GM12865 (cell line): Measurements from ENCODE around the gene BDKRB1.

Source experiments
- DNase-seq: peaks from one replicate; pipeline ENCODE4 v3.0.0; 2010; ENCODE audit warnings: low read depth
- H3K4me3 ChIP-seq: 2 replicates; pipeline ENCODE4 v1.5.1; 2011; ENCODE audit warnings: mild to moderate bottlenecking, low read depth, low read length, control low read depth
- CTCF ChIP-seq: IDR thresholded peaks from 2 replicates; pipeline ENCODE4 v1.5.1; 2011; ENCODE audit warnings: low read length, control low read depth, low read depth, inconsistent platforms; ENCODE audit not compliant: insufficient read depth; ENCODE audit errors: missing control alignments

The BDKRB1 gene

GRCh38 chr14:96268431-96269358, 12.7 kb downstream of the BDKRB1 start:
- DNase-seq = no peak

GRCh38 chr14:96269359-96269710, 13.3 kb downstream of the BDKRB1 start:
- H3K4me3 ChIP-seq = no peak overlapping the region
- TF ChIP-seq CTCF = no peak
- no peak for DNase-seq

More at GRCh38 chr14:96268431-96269358, 12.7 kb downstream of the BDKRB1 start:
- H3K4me3 ChIP-seq = no peak overlapping the region
- TF ChIP-seq CTCF = no peak

GRCh38 chr14:96270565-96271420, 14.8 kb downstream of the BDKRB1 start:
- no peak for TF ChIP-seq CTCF

GRCh38 chr14:96271421-96271762, 15.4 kb downstream of the BDKRB1 start:
- no peak overlapping the region for H3K4me3 ChIP-seq
- DNase-seq = no peak
- TF ChIP-seq CTCF = no peak

More at GRCh38 chr14:96270565-96271420, 14.8 kb downstream of the BDKRB1 start:
- no peak for DNase-seq
- no peak overlapping the region for H3K4me3 ChIP-seq

GRCh38 chr14:96272777-96273473, 16.9 kb downstream of the BDKRB1 start:
- TF ChIP-seq CTCF = no peak
- DNase-seq = no peak
- no peak overlapping the region for H3K4me3 ChIP-seq

- TF ChIP-seq CTCF = no peak
- DNase-seq = no peak
- no peak overlapping the region for H3K4me3 ChIP-seq
Observed at GRCh38 chr14:96273629-96274028, 17.6 kb downstream of the BDKRB1 start.
